Measurements from ENCODE around the gene FGF5.
"Not testable (repeated sequence)": the region's sequence is repeated elsewhere in the genome, so short reads cannot be mapped to it uniquely, and the experiment has no call there.

Gene FGF5

DNA sequence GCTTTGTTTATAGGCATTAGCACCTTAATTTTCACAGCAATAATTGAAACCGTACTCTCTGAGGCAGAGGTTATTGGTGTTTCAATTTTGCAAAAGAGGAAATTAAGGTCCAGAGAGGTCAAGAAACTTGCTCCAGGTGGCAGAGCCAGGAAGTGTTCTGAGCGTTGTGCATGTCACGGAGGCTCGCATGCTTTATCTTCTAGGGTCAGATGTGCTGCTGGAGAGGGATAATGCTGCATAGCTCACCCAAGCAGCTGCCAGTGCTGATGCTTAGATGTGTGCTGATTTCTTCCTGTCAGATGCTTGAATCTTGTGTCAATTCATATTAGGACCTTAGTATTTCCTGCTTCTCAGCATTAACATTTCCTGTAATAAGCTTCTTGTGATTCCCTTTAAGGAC lies 13.0 kb upstream of the FGF5 start:
- DNase-seq (ENCODE audit: low spot score): no peak

DNA sequence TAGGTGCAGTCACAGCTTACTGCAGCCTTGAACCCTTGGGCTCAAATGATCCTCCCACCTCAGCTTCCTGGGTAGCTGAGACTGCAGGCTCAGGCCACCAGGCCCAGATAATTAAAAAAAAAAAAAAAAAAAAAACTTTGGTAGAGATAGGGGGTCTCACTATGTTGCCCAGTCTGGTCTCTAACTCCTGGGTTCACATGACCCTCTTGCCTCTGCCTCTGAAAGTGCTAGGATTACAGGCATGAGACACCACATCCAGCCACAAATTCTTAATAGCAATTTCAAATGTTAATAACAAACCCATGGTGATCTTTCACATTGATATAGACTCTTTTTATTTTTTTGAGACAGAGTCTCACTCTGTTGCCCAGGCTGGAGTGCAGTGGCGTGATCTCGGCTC lies 12.3 kb upstream of the FGF5 start:
- DNase-seq (ENCODE audit: low spot score): no peak

DNA sequence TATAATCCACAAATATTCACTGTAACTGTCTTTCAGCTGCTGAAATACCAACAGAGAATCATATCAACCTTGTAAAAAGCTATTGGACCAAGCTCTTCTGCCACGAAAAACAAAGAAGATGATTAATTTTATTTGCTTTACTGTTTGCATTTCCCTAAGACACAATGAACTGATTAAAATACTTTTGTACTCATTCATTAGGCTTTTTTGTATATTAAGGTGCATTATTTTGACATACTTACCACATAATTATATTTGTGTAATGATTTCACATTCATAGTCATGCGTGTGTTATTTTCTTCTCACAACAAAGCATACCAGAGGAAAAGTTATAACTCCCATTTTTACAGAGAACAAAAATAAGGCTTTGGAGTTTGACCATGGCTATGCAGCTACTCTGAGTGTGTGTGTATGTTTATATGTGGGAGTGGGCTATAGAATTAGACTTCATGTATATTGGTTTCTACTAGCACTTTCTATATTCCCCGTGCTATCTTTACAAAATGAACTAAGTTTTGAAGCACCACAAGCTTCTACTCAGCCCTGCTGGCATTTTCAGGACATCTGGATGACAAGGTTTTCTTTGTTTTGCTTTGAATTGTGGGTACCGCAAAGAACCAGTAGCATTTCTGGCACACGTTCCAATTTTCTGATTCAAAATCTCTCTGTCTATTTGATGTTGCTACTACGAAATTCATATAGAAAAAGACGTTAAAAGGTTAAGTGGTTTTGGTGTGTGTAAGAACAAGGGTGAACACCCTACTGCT lies 11.0 kb upstream of the FGF5 start:
- peak; percentile 33 for DNase-seq (ENCODE audit: low spot score)

DNA sequence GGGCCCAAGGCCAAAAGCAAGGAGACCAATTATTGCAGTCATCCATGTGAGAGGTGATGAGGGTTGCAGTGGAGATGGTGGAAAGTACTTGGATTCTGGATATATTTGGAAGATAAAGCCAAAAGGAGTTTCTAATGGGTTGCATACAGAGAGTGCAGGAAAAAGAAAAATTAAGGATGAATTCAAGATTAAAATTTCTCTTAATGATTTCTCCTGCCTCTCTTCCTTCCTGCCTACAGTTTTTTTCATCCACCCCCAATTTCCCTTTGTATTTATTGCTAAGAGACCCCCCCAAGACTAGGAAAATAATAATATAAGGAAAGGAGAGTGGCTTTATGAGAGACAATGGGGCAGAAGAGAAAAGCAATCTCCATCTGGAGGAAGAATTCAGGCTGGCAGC lies 8.6 kb upstream of the FGF5 start:
- DNase-seq (ENCODE audit: low spot score): no peak

DNA sequence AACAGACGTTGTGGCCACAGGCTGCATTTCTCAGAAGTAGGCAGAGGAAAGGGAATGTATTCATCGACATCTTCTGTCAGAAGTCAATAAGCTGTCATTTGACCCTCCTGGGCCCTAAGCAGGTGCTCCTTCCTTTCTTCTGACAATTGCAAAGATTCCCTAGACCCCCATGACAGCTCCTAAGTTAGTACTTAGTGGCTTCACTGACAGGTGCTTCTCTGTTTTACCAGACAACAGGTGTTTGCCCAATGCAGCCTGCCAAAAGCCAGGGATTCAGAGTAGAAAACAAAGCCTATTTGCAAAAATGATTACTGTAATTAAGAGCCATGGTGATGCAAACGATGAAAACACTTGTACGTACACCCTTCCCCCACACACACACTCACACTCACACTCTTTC lies 7.5 kb upstream of the FGF5 start:
- no peak for DNase-seq (ENCODE audit: low spot score)

DNA sequence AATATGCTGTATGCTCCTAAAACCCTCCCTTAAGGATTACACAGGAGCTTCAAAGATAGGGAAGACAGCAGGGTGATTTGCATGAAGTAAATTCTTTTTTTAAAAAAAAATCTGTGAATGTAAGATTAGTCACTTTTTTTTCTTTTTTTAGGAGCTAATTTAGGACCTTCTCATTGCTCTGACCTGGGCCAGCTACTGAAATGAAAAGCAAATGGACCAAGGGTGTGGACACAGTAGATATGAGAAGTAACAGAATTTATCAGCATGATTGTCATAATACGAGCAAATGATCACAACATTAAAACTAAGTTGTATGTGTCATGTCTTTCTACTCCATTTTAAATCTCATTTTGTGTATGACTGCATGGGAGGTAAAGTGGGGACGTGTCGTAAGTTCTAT lies 6.6 kb upstream of the FGF5 start:
- no peak for DNase-seq (ENCODE audit: low spot score)

DNA sequence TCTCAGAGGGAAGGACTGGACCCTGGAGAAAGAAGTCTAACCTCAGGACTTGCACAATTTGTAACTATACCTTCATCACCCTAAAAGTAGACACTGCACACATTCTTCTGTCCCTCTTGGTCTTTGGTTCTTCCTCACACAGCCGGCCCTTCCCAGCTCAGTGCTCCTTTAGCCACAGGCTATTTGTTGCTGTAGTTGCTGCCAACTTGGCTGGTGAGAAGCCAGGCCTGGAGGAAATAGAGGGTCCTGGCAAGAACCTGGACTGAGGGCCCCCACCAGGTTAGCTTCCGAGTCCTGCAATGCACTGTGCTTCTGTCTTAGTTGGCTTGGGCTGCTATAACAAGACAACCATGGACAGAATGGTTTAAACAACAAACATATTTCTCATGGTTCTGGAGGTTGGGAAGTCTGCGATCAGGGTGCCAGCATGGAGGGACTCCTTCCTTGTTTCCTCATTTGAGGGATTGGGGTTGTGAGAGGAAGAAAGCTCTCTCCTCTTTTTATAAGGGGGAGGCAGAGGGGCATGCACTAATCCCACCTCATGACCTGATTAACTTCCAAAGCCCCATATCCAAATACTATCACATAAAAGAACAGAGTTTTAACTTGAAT lies 4.4 kb upstream of the FGF5 start:
- DNase-seq (ENCODE audit: low spot score): no peak

DNA sequence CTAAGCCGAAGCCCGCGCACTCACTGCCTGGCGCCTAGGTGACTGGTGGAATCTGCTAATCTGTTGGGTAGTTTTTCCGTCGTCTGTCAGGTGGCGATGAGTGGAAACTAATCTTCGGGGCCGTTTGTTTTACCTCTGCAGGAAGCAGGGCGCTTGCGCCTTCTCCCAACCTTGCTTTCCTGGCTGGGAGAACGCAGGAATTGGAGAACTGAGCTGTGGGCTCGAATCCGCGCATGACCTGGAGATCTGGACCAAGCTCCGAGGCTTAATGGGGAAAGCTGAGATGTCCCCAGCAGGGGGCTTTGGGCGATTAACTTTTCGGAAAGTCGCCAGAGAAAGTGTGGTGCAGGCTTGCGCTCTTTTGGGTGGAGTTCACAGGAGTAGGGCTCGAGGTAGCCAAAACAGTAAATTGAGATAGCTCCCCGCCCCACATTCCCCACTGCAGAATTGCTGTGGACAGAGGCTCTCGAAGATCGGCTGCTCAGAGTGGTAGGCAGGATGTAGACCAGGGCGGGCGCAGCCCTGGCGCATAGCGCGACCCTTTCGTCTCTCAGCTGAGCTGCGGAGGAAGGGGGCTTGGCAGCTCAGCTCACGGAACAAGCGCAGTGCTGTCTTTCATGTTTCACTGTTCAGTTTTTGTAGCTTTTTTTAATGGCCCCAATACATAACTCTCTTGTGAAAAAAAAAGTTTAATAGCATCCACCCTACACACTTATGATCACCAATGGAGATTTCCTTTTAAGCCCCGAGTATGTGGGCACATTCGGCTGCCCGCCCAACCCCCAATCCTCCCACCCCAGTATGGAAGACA lies 2.7 kb upstream of the FGF5 start:
- DNase-seq (ENCODE audit: low spot score): no peak

DNA sequence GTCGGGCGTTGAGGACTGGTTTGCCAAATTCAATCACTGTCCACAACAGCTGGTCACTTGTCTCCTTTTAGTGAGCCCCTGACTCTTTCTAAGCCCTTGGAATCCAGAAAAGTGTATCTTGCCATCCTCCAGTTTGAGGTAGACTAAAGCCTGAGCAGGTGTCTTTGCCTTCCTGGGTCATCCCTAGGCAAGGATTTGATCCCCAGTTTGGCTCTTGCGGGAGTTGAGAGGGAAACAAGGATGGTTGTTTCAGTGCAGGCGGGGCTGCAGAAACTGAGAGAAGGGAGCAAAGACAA lies 2.2 kb upstream of the FGF5 start:
- DNase-seq (ENCODE audit: low spot score): no peak

DNA sequence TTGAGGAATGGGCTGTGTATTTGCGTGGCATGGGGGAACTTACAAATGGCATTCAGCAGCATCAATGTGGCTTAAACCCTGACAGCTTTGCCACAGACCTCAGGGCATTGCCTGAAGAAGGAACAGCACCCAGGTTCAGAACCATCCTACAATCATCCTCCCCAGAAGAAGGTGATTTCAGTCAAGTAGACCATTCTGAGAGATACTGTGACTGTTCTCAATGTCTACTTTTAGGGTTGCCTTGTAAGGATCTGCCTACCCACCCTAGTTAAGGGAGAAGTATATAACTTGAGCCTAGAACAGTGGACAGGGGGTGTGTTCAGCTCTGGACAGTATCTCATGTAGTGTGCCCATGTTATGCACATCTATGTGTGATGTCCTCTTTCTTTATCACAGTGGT lies 1.6 kb upstream of the FGF5 start:
- no peak for DNase-seq (ENCODE audit: low spot score)

DNA sequence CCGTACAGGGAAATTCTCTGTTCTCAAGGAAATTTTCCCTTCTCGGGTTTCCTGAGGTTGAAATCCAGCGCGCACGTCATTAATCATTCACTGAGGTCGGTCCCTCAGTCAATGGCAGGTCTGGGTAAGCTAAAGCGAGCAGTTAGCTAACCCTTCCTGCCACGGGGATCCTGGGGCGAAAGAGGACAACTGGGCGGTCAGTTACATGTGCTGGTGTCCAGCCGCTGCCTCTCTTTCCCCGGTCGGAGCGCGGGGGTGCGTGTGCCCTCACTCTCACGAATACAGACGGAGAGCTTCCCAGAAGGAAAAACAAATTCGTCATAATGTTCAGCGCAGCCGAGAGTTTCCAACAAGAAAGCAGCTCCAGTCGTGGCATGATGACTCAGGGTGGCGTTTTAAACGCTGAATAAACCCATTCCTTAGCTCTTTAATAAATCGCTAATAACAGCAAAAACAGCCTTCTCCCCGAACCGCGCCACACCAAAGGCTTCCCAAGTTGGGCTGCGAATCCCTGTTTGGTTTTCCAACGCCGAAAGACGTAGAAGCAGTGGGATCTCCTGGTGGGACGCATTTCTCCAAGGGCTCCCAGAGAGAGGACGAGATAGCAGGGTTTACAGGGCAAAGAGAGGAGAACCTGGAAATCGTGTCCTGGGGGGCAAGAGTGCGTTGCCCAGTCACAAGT lies 752 bp upstream of the FGF5 start:
- DNase-seq (ENCODE audit: low spot score): peak; percentile 64

DNA sequence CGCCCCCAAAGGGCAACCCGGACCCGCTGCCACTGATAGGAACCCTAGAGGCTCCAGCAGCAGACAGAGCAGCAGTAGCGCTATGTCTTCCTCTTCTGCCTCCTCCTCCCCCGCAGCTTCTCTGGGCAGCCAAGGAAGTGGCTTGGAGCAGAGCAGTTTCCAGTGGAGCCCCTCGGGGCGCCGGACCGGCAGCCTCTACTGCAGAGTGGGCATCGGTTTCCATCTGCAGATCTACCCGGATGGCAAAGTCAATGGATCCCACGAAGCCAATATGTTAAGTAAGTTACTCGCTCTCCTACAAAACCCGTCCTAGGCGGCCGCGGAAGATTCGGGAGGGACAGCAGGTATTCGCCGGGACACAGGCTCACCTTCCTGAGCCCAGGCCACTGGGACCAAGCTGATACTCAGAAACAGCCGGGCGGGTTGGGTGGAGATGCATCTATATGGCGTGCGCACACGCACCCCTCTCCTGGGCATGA lies 477 bp downstream of the FGF5 start:
- peak; percentile 45 for DNase-seq (ENCODE audit: low spot score)

DNA sequence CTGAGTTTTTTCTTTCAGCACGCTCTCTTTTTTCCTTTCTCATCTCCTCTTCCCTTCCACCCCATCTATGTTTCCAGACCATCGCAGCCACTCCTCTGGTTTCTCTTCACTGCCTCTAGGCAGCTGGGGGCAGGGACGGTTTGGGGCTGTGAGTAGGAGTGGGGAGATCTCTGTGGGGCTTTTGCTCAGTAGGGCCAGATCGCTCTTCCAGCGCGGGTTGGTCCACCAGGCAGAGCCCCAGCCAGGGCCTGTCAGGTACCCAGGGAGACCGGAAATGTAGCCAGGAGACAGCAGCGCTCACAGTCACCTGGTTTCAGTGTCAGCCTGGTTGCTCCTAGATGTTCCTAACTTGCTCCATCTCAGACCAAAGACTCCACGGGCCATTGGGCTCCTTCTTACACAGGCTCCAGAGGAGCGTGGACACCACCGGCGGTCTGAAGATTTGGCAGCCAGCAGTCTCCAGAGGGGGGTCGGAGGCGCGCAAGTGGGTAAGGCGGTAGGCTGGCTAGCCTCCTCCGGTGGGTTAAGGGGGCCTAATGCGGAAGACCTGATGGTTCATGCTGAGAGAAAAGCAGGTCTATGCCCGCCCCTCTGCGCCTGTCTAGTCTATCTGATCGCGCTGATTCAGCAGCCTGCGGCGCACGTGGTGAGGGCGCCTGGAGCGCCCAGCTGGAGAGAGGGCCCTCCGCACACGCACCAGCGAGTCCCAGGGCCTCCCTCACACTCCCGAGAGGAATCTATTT lies 1.8 kb downstream of the FGF5 start:
- DNase-seq (ENCODE audit: low spot score): peak; percentile 48

DNA sequence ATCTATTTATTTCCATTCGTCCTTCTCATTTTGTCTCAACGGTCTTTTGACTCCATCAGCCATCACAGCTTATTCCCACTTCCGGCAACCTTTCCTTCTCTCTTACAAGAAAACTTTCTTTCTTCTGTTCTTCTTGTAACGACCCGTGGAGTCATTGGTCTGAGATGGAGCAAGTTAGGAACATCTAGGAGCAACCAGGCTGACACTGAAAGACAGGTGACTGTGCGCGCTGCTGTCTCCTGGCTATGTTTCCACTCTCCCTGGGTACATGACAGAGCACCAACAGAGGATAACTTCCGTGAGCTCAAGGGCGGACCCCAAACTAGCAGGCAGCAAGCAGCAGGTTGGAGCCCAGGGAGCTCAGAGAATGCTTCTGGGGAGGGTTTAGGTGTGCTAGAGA lies 2.5 kb downstream of the FGF5 start:
- DNase-seq (ENCODE audit: low spot score): no peak

DNA sequence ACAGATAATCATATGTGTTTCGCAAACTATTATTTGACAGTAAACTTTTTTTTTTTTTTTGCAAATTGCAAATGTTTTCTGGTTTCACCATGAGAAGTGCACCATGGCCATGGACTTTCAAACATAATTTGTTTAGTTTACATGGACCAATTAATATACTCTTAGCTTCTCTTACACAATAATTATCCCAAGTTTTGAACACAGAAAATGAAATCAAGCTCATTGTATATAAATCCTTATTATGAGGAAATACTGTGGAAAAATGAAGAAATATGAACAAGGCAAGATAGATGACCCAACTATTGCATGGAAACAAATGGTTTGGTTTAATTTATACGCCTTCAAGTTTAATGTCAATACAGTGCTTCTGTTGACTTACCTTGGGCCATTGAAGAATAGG lies 3.9 kb downstream of the FGF5 start:
- DNase-seq (ENCODE audit: low spot score): no peak

DNA sequence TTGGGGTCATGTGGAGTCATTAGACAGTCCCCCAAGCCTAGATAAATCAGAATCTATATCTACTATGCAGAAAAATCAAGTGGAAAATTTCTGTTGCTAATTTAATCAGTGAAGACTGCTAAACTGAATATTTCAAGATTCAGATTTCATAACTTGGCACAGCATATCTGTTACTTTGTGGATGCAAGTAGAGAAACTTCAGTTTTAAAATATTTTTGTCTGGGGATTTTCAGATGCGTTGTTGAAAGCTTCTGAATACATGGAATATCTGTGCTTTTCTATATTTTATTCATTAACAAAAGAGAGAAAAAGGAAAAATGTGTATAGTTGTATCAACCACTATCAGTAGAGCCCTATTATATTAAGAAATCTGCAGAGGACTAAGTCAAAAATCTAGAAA lies 4.4 kb downstream of the FGF5 start:
- no peak for DNase-seq (ENCODE audit: low spot score)

DNA sequence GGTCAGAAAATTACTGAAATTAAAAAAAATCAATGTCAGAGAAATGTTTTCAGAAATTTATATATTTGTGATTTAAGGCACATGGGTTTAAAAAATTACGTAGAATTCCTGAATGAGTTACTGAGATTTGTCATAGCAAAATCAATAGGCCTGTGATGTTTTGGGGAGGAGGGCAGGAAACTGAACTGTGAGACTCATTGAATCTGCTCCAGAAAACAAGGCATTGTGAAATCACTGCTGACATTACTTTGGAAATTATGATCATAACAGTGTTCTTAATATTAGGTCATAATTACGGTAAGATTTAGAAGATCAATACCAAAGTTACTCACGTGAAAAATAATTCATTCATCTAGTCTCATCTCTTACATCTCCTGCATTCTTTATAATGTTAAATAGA lies 5.3 kb downstream of the FGF5 start:
- DNase-seq (ENCODE audit: low spot score): no peak

DNA sequence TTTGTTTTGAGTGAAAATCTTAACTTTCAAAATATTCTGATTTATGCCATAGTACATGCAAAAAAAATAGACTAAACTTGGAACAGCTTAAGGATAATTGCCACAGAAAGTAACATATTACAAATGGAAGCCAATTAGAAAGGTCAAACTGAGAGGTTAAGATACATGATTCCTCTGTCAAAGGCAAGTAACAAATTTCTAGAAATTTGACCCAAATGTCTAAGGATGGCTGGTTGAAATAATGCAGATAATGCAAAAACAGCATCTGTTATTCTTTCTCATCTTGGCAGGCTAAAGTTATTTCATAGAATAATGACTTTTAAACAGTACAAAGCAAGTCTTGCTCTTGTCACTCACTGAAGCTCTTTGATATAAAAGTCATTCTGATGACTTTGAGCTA lies 10.5 kb downstream of the FGF5 start:
- no peak for DNase-seq (ENCODE audit: low spot score)

DNA sequence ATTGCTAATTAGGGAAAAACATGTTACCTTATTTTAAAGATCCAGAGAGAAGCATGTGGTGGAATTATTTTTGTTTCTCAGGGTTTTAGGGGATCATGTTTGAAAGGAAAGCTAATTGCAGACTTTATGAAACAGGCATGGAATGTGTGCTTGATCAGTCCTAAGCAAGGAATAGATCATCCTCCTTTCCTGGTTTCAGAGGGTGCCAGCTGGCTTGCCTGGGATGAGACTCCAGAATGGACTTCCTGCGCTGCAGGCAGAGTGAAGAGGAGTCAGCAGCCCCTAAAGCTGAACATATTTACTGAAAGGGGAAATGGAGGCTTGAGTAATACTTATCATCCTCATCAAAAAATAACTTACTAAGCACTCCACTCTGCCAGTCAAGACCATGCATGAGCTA lies 13.3 kb downstream of the FGF5 start:
- no peak for DNase-seq (ENCODE audit: low spot score)

DNA sequence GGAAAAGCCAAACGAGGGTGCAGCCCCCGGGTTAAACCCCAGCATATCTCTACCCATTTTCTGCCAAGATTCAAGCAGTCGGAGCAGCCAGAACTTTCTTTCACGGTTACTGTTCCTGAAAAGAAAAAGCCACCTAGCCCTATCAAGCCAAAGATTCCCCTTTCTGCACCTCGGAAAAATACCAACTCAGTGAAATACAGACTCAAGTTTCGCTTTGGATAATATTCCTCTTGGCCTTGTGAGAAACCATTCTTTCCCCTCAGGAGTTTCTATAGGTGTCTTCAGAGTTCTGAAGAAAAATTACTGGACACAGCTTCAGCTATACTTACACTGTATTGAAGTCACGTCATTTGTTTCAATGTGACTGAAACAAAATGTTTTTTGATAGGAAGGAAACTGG lies 20.0 kb downstream of the FGF5 start:
- no peak for DNase-seq (ENCODE audit: low spot score)

DNA sequence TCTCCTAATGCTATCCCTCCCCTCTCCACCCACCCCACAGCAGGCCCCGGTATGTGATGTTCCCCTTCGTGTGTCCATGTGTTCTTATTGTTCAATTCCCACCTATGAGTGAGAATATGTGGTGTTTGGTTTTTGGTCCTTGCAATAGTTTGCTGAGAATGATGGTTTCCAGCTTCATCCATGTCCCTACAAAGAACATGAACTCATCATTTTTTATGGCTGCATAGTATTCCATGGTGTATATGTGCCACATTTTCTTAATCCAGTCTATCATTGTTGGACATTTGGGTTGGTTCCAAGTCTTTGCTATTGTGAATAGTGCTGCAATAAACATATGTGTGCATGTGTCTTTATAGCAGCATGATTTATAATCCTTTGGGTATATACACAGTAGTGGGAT lies 24.2 kb downstream of the FGF5 start:
- not testable (repeated sequence) for DNase-seq (ENCODE audit: low spot score)

DNA sequence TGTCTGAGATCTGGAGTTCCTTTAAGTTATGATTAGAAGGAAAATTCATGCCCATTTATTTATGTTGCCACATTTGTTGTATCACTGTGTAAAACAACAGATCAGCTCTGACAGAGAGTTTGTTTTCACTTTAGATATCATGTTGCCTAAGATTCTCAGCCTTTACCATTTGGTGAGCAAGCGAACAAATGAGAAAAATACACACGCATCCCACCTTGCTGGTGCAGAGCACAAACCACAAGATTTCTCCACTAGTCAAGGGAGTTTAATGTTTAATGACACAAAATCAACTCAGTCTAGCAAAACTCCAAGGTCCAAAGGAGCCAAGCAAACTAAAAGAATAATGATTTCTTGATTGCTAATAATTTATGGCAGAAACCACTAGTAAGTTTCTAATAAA lies 27.7 kb downstream of the FGF5 start:
- no peak for DNase-seq (ENCODE audit: low spot score)
